HL-60 (cell line): ENCODE results near the gene TMA16.

ENCODE experiments used
- DNase-seq, 2 experiments: peaks; one replicate each; pipeline ENCODE4 v3.0.0-alpha.2; 2010 to 2020; ENCODE audit warnings: low read depth in 1 of 2, low spot score in 1 of 2
- H3K27ac ChIP-seq: fragments of 250-450 bp; sonication (Bioruptor Pico); replicated peaks from 2 replicates; pipeline ENCODE4 v1.5.1; 2020; ENCODE audit warnings: mild to moderate bottlenecking, moderate library complexity
- H3K27me3 ChIP-seq: fragments of 250-450 bp; sonication (Bioruptor Pico); 2 replicates; pipeline ENCODE4 v1.5.1; 2021; ENCODE audit warnings: mild to moderate bottlenecking, moderate library complexity; ENCODE audit not compliant: insufficient read depth, poor library complexity, severe bottlenecking
- H3K4me3 ChIP-seq: replicated peaks from 2 replicates; pipeline ENCODE4 v1.5.1; 2011; ENCODE audit warnings: mild to moderate bottlenecking, control low read depth, low read length; ENCODE audit not compliant: insufficient read depth
- GABPA ChIP-seq: IDR thresholded peaks from 2 replicates; pipeline ENCODE4 v1.6.1; 2012; ENCODE audit warnings: low read depth
- POLR2AphosphoS5 ChIP-seq: IDR thresholded peaks from 2 replicates; pipeline ENCODE4 v1.6.1; 2012; ENCODE audit warnings: low read depth
- REST ChIP-seq: IDR thresholded peaks from 2 replicates; pipeline ENCODE4 v1.6.1; 2012; ENCODE audit warnings: low read depth; ENCODE audit not compliant: insufficient replicate concordance
- SPI1 ChIP-seq: IDR thresholded peaks from 2 replicates; pipeline ENCODE4 v1.6.1; 2012; ENCODE audit warnings: low read depth, mild to moderate bottlenecking, borderline replicate concordance
- TF ChIP-seq, protein P1 (sequence below): IDR thresholded peaks from one replicate; pipeline ENCODE4 v1.5.1; 2011; ENCODE audit warnings: low read length, control low read depth, inconsistent platforms; ENCODE audit not compliant: insufficient read depth

The TMA16 gene

DNA sequence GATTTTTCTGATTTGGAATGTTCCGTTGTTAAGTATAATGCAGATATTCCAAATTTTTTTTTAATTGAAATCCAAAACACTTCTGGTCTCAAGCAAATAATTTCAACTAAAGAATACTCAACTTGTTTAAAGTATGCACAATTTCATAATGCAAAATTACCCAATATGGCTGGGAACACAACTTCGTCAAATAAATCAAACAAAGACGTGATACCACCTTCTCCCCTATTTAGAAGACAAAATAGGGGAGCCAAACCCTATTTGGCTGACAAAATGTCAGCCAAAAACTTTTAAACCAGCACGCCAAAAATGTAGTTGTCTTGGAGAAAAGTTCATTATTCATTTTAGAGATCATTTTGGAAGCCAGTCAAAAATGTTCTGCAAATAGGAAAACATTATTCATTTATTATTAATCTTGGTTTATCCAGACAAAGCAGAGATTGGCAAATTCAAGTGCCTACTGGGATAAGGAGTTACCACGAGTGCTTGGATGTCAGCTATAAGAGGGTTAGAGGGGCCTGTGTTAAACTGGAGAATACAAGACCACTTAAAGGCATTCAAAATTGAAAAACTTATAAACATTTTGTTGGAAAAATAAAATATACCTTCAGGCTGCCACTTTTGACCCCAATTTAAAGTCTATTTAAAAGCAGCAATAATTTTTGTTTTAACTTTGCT, 17.6 kb upstream of the TMA16 start:
- peaks cover 2% of the 10 kb centered on the region for H3K27me3 ChIP-seq
- no peak overlapping the region for H3K4me3 ChIP-seq
- DNase-seq: no peak
- TF ChIP-seq REST (no peak), POLR2AphosphoS5 (no peak), SPI1 (no peak), GABPA (no peak)
- TF ChIP-seq, protein P1, sequence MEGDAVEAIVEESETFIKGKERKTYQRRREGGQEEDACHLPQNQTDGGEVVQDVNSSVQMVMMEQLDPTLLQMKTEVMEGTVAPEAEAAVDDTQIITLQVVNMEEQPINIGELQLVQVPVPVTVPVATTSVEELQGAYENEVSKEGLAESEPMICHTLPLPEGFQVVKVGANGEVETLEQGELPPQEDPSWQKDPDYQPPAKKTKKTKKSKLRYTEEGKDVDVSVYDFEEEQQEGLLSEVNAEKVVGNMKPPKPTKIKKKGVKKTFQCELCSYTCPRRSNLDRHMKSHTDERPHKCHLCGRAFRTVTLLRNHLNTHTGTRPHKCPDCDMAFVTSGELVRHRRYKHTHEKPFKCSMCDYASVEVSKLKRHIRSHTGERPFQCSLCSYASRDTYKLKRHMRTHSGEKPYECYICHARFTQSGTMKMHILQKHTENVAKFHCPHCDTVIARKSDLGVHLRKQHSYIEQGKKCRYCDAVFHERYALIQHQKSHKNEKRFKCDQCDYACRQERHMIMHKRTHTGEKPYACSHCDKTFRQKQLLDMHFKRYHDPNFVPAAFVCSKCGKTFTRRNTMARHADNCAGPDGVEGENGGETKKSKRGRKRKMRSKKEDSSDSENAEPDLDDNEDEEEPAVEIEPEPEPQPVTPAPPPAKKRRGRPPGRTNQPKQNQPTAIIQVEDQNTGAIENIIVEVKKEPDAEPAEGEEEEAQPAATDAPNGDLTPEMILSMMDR: no peak
- no peak overlapping the region for H3K27ac ChIP-seq

GRCh38 chr4:163482190-163482589, 12.3 kb upstream of the TMA16 start:
- no peak overlapping the region for H3K4me3 ChIP-seq
- H3K27ac ChIP-seq: peak overlapping the region; percentile 58
- peak in 1 of 2 experiments; percentile 41 for DNase-seq
- TF ChIP-seq REST (no peak), POLR2AphosphoS5 (no peak), GABPA (no peak), SPI1 (no peak)
- TF ChIP-seq, protein P1: no peak
- H3K27me3 ChIP-seq: no peaks in the 10 kb centered on the region

DNA sequence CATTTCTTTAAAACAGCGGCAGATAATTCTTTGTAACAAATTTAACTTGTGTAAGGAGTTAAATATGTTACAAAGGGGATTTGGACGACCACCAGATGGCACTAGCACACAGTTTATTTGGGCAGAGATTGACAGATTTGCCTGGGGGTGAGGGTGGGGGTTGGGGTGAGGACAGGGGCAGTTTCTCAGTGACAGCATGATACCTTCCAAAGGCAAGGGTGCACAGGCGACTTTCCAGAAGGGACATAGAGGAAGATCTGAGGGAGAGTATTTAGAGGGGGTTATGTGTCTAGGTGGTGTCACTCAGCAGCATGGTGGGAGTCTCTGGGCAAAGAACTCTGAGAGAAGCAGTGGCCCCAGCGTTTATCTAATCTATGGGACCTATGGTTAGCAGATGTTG, 9.6 kb upstream of the TMA16 start:
- Histone ChIP-seq H3K4me3 (no peak overlapping the region), H3K27ac (no peak overlapping the region), H3K27me3 (no peaks in the 10 kb centered on the region)
- DNase-seq: peak in 1 of 2 experiments; percentile 65
- TF ChIP-seq, protein P1: peak; percentile 23
- TF ChIP-seq GABPA (no peak), SPI1 (no peak)

GRCh38 chr4:163485589-163485988, 8.9 kb upstream of the TMA16 start:
- no peak for DNase-seq

More at GRCh38 chr4:163485589-163485988, 8.9 kb upstream of the TMA16 start:
- TF ChIP-seq SPI1 (no peak), GABPA (no peak), REST (no peak), POLR2AphosphoS5 (no peak)
- TF ChIP-seq, protein P1: no peak
- H3K27ac ChIP-seq: no peak overlapping the region
- no peaks in the 10 kb centered on the region for H3K27me3 ChIP-seq
- H3K4me3 ChIP-seq: no peak overlapping the region
